ENCODE data around the gene RABEP1. TPM values are rescaled to one million over a fixed set of nuclear protein-coding genes. Genes with fewer than 3 reads are reported as not detected.

The RABEP1 gene
- total RNA-seq, 1 donor from 2014 or later: 50.0 TPM

DNA sequence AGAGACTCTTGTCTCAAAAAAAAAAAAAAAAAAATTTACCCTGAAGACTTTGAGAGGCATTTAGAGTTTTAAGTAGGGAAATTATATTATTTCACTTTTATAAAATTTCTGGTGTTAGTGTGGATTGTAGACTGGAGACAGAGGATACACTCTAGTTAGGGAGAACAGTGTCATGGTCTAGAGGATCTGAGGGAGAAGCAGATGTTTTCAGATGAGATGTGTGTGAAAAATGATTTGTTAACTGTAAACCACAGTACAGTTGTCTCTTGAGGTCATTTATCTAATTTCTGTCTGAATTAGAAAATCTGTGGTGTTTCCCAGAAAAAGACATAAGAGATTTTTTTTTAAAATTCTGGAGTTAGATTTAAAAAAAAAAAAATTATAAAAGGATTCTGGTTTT lies 82.6 kb downstream of the RABEP1 start:
- H2AFZ ChIP-seq (replicated peaks): no peak overlapping the region
- Mint-ChIP-seq H3K4me3 (no peak overlapping the region), H3K4me1 (no peaks in the 10 kb centered on the region), H3K27me3 (ENCODE audit: insufficient read depth, low read depth) (no peaks in the 10 kb centered on the region), H3K36me3 (peaks cover 24% of the 10 kb centered on the region), H3K27ac (no peak overlapping the region), H3K9me3 (no peaks in the 10 kb centered on the region)
- no peaks in the 10 kb centered on the region for H3K9me3 ChIP-seq (ENCODE audit: low read depth)
- H3K4me1 ChIP-seq: no peaks in the 10 kb centered on the region
- TF ChIP-seq, protein P1, sequence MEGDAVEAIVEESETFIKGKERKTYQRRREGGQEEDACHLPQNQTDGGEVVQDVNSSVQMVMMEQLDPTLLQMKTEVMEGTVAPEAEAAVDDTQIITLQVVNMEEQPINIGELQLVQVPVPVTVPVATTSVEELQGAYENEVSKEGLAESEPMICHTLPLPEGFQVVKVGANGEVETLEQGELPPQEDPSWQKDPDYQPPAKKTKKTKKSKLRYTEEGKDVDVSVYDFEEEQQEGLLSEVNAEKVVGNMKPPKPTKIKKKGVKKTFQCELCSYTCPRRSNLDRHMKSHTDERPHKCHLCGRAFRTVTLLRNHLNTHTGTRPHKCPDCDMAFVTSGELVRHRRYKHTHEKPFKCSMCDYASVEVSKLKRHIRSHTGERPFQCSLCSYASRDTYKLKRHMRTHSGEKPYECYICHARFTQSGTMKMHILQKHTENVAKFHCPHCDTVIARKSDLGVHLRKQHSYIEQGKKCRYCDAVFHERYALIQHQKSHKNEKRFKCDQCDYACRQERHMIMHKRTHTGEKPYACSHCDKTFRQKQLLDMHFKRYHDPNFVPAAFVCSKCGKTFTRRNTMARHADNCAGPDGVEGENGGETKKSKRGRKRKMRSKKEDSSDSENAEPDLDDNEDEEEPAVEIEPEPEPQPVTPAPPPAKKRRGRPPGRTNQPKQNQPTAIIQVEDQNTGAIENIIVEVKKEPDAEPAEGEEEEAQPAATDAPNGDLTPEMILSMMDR (IDR thresholded peaks at IDR 0.05): no peak
- no peak for TF ChIP-seq EZH2phosphoT487 (IDR thresholded peaks at IDR 0.05)
- TF ChIP-seq EZH2 (IDR thresholded peaks at IDR 0.05): no peak
- H3K27me3 ChIP-seq: no peaks in the 10 kb centered on the region
- no peak overlapping the region for H3K9ac ChIP-seq
- H3K36me3 ChIP-seq: peaks cover 10% of the 10 kb centered on the region
- peaks cover 2% of the 10 kb centered on the region for H3F3A ChIP-seq (ENCODE audit: low read depth)
- DNase-seq (ENCODE audit: low spot score): no peak
- no peak overlapping the region for H3K4me3 ChIP-seq
- no peak overlapping the region for H3K4me2 ChIP-seq
- H3K79me2 ChIP-seq (ENCODE audit: low read depth): no peaks in the 10 kb centered on the region
- H4K20me1 ChIP-seq (ENCODE audit: low read depth): no peaks in the 10 kb centered on the region
- H3K27ac ChIP-seq: no peak overlapping the region

DNA sequence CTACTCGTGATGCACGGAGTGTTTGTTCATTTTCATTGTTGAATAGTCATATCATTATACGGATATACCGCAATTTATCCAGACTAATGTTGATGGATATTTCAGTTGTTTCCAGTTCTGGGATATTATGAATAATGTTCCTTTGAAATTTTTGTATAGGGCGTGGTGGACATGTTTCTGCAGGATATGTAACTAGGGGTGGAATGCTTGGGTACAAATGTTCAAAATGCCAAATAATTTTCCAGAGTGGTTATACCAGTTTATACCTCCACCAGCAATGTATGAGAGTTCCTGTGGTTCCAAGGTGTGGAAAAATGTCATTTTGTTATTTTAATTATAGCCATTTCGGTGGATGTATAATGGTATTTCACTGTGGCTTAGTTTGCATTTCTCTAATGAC lies 83.7 kb downstream of the RABEP1 start:
- no peaks in the 10 kb centered on the region for H3K9me3 ChIP-seq (ENCODE audit: low read depth)
- no peaks in the 10 kb centered on the region for H3F3A ChIP-seq (ENCODE audit: low read depth)
- Mint-ChIP-seq H3K36me3 (peaks cover 28% of the 10 kb centered on the region), H3K27me3 (ENCODE audit: insufficient read depth, low read depth) (no peaks in the 10 kb centered on the region), H3K4me1 (no peaks in the 10 kb centered on the region), H3K9me3 (no peaks in the 10 kb centered on the region), H3K4me3 (no peak overlapping the region), H3K27ac (no peak overlapping the region)
- H4K20me1 ChIP-seq (ENCODE audit: low read depth): no peaks in the 10 kb centered on the region
- H3K4me2 ChIP-seq: no peak overlapping the region
- H3K27ac ChIP-seq: no peak overlapping the region
- no peaks in the 10 kb centered on the region for H3K4me1 ChIP-seq
- H3K36me3 ChIP-seq: peaks cover 6% of the 10 kb centered on the region
- DNase-seq (ENCODE audit: low spot score): no peak
- no peaks in the 10 kb centered on the region for H3K79me2 ChIP-seq (ENCODE audit: low read depth)
- TF ChIP-seq, protein P1 (IDR thresholded peaks at IDR 0.05): no peak
- TF ChIP-seq EZH2 (IDR thresholded peaks at IDR 0.05) (no peak), EZH2phosphoT487 (IDR thresholded peaks at IDR 0.05) (no peak)
- H3K4me3 ChIP-seq: no peak overlapping the region
- no peak overlapping the region for H3K9ac ChIP-seq
- no peak overlapping the region for H2AFZ ChIP-seq (replicated peaks)
- no peaks in the 10 kb centered on the region for H3K27me3 ChIP-seq

DNA sequence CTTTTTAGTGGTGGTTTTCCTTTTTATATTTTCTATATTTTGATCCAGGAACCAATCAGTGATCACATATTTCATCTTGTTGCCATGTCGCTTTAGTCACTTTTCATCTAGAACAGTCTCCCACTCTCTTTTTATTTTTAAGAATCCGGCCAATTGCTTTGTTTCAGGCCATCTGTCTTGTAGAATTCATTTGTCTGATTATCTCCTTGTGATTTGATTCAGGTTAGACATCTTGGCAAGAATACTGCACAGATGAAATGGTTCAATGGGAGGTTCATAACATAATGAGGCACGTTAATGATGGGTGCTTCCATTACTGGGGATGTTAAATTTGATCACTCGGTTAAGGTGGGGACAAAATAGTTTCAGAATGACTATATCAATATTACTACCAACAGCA lies 88.3 kb downstream of the RABEP1 start:
- H2AFZ ChIP-seq (replicated peaks): no peak overlapping the region
- no peaks in the 10 kb centered on the region for H4K20me1 ChIP-seq (ENCODE audit: low read depth)
- H3K9me3 Mint-ChIP-seq: no peaks in the 10 kb centered on the region
- no peak overlapping the region for H3K4me3 Mint-ChIP-seq
- H3K9ac ChIP-seq: no peak overlapping the region
- no peaks in the 10 kb centered on the region for H3K79me2 ChIP-seq (ENCODE audit: low read depth)
- H3K4me1 ChIP-seq: no peaks in the 10 kb centered on the region
- H3K36me3 ChIP-seq: peaks cover 6% of the 10 kb centered on the region
- no peaks in the 10 kb centered on the region for H3F3A ChIP-seq (ENCODE audit: low read depth)
- no peaks in the 10 kb centered on the region for H3K27me3 Mint-ChIP-seq (ENCODE audit: insufficient read depth, low read depth)
- H3K27ac ChIP-seq: no peak overlapping the region
- no peak overlapping the region for H3K4me3 ChIP-seq
- H3K27me3 ChIP-seq: no peaks in the 10 kb centered on the region
- H3K36me3 Mint-ChIP-seq: peaks cover 27% of the 10 kb centered on the region
- no peak for TF ChIP-seq EZH2phosphoT487 (IDR thresholded peaks at IDR 0.05)
- no peak for TF ChIP-seq EZH2 (IDR thresholded peaks at IDR 0.05)
- TF ChIP-seq, protein P1 (IDR thresholded peaks at IDR 0.05): no peak
- no peak overlapping the region for H3K27ac Mint-ChIP-seq
- DNase-seq (ENCODE audit: low spot score): no peak
- no peaks in the 10 kb centered on the region for H3K4me1 Mint-ChIP-seq
- H3K4me2 ChIP-seq: no peak overlapping the region
- no peaks in the 10 kb centered on the region for H3K9me3 ChIP-seq (ENCODE audit: low read depth)

All from neural progenitor cell (in vitro differentiated cells).